ENCODE data around the gene UGT8.
A peak's percentile ranks its signal among the peaks of the same experiment; 100 is the strongest.

Gene UGT8

DNA sequence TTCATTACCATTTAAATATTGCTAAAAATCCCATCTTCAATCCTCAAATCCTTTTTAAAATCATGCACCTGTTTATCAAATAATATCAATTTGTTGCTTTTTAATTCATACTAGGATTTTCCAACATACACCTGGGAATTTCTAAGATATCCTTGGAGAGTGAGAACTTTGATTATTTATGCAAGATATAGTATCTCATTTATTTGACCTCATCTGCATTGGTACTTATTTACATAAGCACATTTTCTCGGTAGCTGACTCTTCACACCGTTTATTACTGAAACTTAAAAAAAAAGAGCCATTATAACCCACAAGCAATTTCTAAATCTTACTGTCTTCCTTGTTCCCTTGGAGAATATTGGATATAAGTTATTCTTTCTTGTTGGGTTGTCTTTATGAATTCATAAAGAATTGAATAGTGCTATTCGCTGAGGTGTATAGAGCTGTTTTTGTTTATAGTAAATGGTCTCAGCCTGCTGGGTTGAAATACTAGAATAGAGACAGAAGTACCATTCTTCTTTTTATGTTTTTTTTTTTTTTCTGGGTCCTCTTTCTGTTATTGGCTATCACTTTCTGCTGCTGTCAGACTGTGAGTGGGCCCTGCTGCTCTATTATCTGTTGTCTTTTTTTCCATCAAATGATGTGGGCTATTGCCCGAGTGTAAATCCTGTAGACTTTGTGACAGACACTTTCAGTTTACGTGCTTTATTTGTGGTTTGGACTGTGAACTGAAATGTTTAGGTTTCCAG is 2.9 kb downstream of the UGT8 start:
- ChIA-PET POLR2A (no interaction called here), CTCF (no interaction called here)
- no peaks in the 10 kb centered on the region for H3K9me3 ChIP-seq (ENCODE audit: control insufficient read depth, insufficient read depth, low read depth, low read length)
- no peak overlapping the region for H3K27ac ChIP-seq (ENCODE audit: extremely low read depth, low read depth, low read length)
- H3K4me3 ChIP-seq (ENCODE audit: low read depth, low read length) = no peak overlapping the region
- peaks cover 4% of the 10 kb centered on the region; the same call in 1 of the 2 replicates for H3K4me1 ChIP-seq (ENCODE audit: control insufficient read depth, insufficient read depth, low read length)
- no peaks in the 10 kb centered on the region for H3K36me3 ChIP-seq (ENCODE audit: control insufficient read depth in 2 of 2, insufficient read depth in 1 of 2, low read length in 2 of 2)
- TF ChIP-seq ZNF664 (tag by site-specific recombination; IDR thresholded peaks at IDR 0.05) (peak; percentile 97), ZNF585B (tag by site-specific recombination; IDR thresholded peaks at IDR 0.05) (no peak)
- TF ChIP-seq, protein P1, sequence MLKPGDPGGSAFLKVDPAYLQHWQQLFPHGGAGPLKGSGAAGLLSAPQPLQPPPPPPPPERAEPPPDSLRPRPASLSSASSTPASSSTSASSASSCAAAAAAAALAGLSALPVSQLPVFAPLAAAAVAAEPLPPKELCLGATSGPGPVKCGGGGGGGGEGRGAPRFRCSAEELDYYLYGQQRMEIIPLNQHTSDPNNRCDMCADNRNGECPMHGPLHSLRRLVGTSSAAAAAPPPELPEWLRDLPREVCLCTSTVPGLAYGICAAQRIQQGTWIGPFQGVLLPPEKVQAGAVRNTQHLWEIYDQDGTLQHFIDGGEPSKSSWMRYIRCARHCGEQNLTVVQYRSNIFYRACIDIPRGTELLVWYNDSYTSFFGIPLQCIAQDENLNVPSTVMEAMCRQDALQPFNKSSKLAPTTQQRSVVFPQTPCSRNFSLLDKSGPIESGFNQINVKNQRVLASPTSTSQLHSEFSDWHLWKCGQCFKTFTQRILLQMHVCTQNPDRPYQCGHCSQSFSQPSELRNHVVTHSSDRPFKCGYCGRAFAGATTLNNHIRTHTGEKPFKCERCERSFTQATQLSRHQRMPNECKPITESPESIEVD (tag by site-specific recombination; IDR thresholded peaks at IDR 0.05) = peak; percentile 45
- TF ChIP-seq, protein P2, sequence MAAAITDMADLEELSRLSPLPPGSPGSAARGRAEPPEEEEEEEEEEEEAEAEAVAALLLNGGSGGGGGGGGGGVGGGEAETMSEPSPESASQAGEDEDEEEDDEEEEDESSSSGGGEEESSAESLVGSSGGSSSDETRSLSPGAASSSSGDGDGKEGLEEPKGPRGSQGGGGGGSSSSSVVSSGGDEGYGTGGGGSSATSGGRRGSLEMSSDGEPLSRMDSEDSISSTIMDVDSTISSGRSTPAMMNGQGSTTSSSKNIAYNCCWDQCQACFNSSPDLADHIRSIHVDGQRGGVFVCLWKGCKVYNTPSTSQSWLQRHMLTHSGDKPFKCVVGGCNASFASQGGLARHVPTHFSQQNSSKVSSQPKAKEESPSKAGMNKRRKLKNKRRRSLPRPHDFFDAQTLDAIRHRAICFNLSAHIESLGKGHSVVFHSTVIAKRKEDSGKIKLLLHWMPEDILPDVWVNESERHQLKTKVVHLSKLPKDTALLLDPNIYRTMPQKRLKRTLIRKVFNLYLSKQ (tag by site-specific recombination; IDR thresholded peaks at IDR 0.05; ENCODE audit: borderline replicate concordance) = no peak

DNA sequence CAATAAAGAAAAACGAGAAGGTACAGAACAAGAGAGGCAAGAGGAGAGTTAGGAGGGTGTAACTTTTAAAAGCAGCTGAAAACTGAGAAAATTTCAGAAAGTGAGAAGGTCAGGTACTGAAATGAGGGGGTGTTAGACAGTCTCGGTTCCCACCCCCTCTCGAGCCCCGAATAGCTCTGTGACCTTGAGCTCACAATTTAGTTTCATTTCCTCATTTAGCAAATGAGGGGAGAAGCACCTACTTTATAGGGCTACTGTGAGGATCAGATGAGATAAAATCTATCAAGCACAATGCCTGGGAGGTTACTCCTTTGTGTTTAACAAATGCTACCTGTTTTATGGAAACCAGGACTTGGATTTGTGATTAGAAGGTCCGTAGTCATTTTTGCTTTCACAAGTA is 4.9 kb downstream of the UGT8 start:
- TF ChIP-seq, protein P3, sequence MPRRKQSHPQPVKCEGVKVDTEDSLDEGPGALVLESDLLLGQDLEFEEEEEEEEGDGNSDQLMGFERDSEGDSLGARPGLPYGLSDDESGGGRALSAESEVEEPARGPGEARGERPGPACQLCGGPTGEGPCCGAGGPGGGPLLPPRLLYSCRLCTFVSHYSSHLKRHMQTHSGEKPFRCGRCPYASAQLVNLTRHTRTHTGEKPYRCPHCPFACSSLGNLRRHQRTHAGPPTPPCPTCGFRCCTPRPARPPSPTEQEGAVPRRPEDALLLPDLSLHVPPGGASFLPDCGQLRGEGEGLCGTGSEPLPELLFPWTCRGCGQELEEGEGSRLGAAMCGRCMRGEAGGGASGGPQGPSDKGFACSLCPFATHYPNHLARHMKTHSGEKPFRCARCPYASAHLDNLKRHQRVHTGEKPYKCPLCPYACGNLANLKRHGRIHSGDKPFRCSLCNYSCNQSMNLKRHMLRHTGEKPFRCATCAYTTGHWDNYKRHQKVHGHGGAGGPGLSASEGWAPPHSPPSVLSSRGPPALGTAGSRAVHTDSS (tag by site-specific recombination; IDR thresholded peaks at IDR 0.05) = no peak
- TF ChIP-seq ZNF366 (tag by site-specific recombination; conservative IDR thresholded peaks at IDR 0.05) = 0 out of 2 replicates have a peak, but pooled peaks have one; percentile 4
- TF ChIP-seq OSR2 (tag by site-specific recombination; IDR thresholded peaks at IDR 0.05) = no peak
- TF ChIP-seq GLIS1 (tag by site-specific recombination; IDR thresholded peaks at IDR 0.05) = no peak
- no peak for TF ChIP-seq ZNF138 (tag by site-specific recombination; IDR thresholded peaks at IDR 0.05; ENCODE audit: borderline replicate concordance)
- no peak for TF ChIP-seq ZNF223 (tag by site-specific recombination; IDR thresholded peaks at IDR 0.05)
- H3K9me3 ChIP-seq (ENCODE audit: control insufficient read depth, insufficient read depth, low read depth, low read length) = no peaks in the 10 kb centered on the region
- ChIA-PET POLR2A (no interaction called here), CTCF (no interaction called here)
- H3K4me3 ChIP-seq (ENCODE audit: low read depth, low read length) = no peak overlapping the region
- no peak overlapping the region for H3K27ac ChIP-seq (ENCODE audit: extremely low read depth, low read depth, low read length)
- no peaks in the 10 kb centered on the region for H3K36me3 ChIP-seq (ENCODE audit: control insufficient read depth in 2 of 2, insufficient read depth in 1 of 2, low read length in 2 of 2)
- peaks cover 4% of the 10 kb centered on the region; the same call in 1 of the 2 replicates for H3K4me1 ChIP-seq (ENCODE audit: control insufficient read depth, insufficient read depth, low read length)

DNA sequence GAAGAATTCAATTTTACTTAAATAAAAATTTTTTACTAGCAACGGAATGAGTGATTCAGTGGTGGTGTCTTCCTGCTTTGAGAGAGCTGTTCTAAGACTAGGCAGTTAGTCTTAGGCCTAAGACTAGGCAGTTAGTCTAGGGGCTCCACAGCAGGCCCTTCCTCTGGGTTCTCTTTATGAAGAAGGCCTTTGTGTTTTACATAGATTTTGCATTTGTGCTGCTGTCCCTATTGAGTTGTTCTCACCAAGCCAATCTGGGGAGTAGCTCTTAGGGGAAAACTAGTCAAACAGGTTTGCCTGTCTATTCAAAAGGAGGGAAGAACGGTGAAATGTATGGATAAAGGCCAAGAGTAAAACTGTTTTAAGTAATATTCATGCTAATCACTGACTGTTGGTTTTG is 7.6 kb downstream of the UGT8 start:
- ChIA-PET POLR2A (no interaction called here), CTCF (no interaction called here)
- H3K4me1 ChIP-seq (ENCODE audit: control insufficient read depth, insufficient read depth, low read length) = peaks cover 4% of the 10 kb centered on the region; the same call in 1 of the 2 replicates
- no peak overlapping the region for H3K27ac ChIP-seq (ENCODE audit: extremely low read depth, low read depth, low read length)
- TF ChIP-seq YY2 (tag by site-specific recombination; IDR thresholded peaks at IDR 0.05) (no peak), ZNF274 (IDR thresholded peaks at IDR 0.05; ENCODE audit: low read length) (no peak), ZNF274 (tag by site-specific recombination; IDR thresholded peaks at IDR 0.05; ENCODE audit: borderline replicate concordance) (no peak), ZNF416 (tag by site-specific recombination; IDR thresholded peaks at IDR 0.05) (no peak), SCRT1 (tag by site-specific recombination; IDR thresholded peaks at IDR 0.05; ENCODE audit: borderline replicate concordance) (no peak), ZNF433 (tag by site-specific recombination; IDR thresholded peaks at IDR 0.05; ENCODE audit: low read depth) (no peak), ZNF544 (tag by site-specific recombination; IDR thresholded peaks at IDR 0.05) (no peak), ZNF530 (tag by site-specific recombination; IDR thresholded peaks at IDR 0.05; ENCODE audit: low read depth) (no peak), ZIC2 (tag by site-specific recombination; IDR thresholded peaks at IDR 0.05) (no peak), ZBTB7A (tag by site-specific recombination; IDR thresholded peaks at IDR 0.05; ENCODE audit: low read depth) (no peak)
- TF ChIP-seq, protein P4, sequence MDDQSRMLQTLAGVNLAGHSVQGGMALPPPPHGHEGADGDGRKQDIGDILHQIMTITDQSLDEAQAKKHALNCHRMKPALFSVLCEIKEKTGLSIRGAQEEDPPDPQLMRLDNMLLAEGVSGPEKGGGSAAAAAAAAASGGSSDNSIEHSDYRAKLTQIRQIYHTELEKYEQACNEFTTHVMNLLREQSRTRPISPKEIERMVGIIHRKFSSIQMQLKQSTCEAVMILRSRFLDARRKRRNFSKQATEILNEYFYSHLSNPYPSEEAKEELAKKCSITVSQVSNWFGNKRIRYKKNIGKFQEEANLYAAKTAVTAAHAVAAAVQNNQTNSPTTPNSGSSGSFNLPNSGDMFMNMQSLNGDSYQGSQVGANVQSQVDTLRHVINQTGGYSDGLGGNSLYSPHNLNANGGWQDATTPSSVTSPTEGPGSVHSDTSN (CRISPR knock-in tag; IDR thresholded peaks at IDR 0.05) = no peak
- TF ChIP-seq, protein P5, sequence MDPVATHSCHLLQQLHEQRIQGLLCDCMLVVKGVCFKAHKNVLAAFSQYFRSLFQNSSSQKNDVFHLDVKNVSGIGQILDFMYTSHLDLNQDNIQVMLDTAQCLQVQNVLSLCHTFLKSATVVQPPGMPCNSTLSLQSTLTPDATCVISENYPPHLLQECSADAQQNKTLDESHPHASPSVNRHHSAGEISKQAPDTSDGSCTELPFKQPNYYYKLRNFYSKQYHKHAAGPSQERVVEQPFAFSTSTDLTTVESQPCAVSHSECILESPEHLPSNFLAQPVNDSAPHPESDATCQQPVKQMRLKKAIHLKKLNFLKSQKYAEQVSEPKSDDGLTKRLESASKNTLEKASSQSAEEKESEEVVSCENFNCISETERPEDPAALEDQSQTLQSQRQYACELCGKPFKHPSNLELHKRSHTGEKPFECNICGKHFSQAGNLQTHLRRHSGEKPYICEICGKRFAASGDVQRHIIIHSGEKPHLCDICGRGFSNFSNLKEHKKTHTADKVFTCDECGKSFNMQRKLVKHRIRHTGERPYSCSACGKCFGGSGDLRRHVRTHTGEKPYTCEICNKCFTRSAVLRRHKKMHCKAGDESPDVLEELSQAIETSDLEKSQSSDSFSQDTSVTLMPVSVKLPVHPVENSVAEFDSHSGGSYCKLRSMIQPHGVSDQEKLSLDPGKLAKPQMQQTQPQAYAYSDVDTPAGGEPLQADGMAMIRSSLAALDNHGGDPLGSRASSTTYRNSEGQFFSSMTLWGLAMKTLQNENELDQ (tag by site-specific recombination; IDR thresholded peaks at IDR 0.05; ENCODE audit: low read depth) = no peak
- no peaks in the 10 kb centered on the region for H3K9me3 ChIP-seq (ENCODE audit: control insufficient read depth, insufficient read depth, low read depth, low read length)
- no peak overlapping the region for H3K4me3 ChIP-seq (ENCODE audit: low read depth, low read length)
- H3K36me3 ChIP-seq (ENCODE audit: control insufficient read depth in 2 of 2, insufficient read depth in 1 of 2, low read length in 2 of 2) = no peaks in the 10 kb centered on the region

Data from HEK293 (cell line).